Esophagus mucosa (tissue), 1 donor: Measurements from ENCODE around the gene WWC1. TPM values are rescaled to one million over a fixed set of nuclear protein-coding genes. Genes with fewer than 3 reads are reported as not detected.
A peak's percentile ranks its signal among the peaks of the same experiment; 100 is the strongest.
"Not testable (repeated sequence)": the region's sequence is repeated elsewhere in the genome, so short reads cannot be mapped to it uniquely, and the experiment has no call there.

Experiments used
- ATAC-seq: fragments of 200-7000 bp; cut with Tn5 transposase; one replicate; pipeline ENCODE4 v1.9.1; 2020
- total RNA-seq: library from RNA; stranded (reverse); gene quantifications from one replicate; pipeline ENCODE4 v1.2.4, GENCODE V29; 2023
- donor health status: DM: yes; HTN: yes; CAD: no.

The WWC1 gene
- total RNA-seq, 1 donor from 2014 or later, result 18.5 TPM

- ATAC-seq, result not testable (repeated sequence)
Observed at GRCh38 chr5:168286863-168287262, 4.6 kb upstream of the WWC1 start.

GRCh38 chr5:168287362-168287761 is 4.1 kb upstream of the WWC1 start:
- ATAC-seq, result no peak

- ATAC-seq, result peak; percentile 89
Observed at GRCh38 chr5:168288349-168289245, 2.8 kb upstream of the WWC1 start.

- no peak for ATAC-seq
Observed at GRCh38 chr5:168290902-168291341, 523 bp upstream of the WWC1 start.

GRCh38 chr5:168291964-168292785 is 730 bp downstream of the WWC1 start:
- peak; percentile 8 for ATAC-seq

- no peak for ATAC-seq
Observed at GRCh38 chr5:168292786-168293696, 1.6 kb downstream of the WWC1 start.

GRCh38 chr5:168295574-168296201 is 4.2 kb downstream of the WWC1 start:
- ATAC-seq, result no peak

GRCh38 chr5:168296682-168297081 is 5.2 kb downstream of the WWC1 start:
- no peak for ATAC-seq

GRCh38 chr5:168298949-168299348 is 7.5 kb downstream of the WWC1 start:
- ATAC-seq, result no peak

- no peak for ATAC-seq
Observed at GRCh38 chr5:168299372-168299771, 7.9 kb downstream of the WWC1 start.

- ATAC-seq, result no peak
Observed at GRCh38 chr5:168300326-168301182, 9.1 kb downstream of the WWC1 start.

- ATAC-seq, result no peak
Observed at GRCh38 chr5:168301593-168302390, 10.3 kb downstream of the WWC1 start.

GRCh38 chr5:168302785-168303184 is 11.3 kb downstream of the WWC1 start:
- ATAC-seq, result no peak

GRCh38 chr5:168303393-168304025 is 12.1 kb downstream of the WWC1 start:
- no peak for ATAC-seq

- no peak for ATAC-seq
Observed at GRCh38 chr5:168304349-168304748, 12.9 kb downstream of the WWC1 start.

GRCh38 chr5:168305281-168305680 is 13.8 kb downstream of the WWC1 start:
- no peak for ATAC-seq

- peak; percentile 75 for ATAC-seq
Observed at GRCh38 chr5:168307022-168307421, 15.6 kb downstream of the WWC1 start.

GRCh38 chr5:168307925-168308584 is 16.6 kb downstream of the WWC1 start:
- no peak for ATAC-seq
